HepG2 (cell line): ENCODE results near the gene FAM76A. TPM values are rescaled to one million over a fixed set of nuclear protein-coding genes. Genes with fewer than 3 reads are reported as not detected.

Source experiments
- ATAC-seq: fragments of 200-7000 bp; cut with Tn5 transposase; 3 replicates; pipeline ENCODE4 v1.9.1; 2020; ENCODE audit warnings: mild to moderate bottlenecking, moderate library complexity
- BruUV-seq: library from RNA; stranded (reverse); fragments of 400-500 nt; replicated peaks from 2 replicates; lab custom pipeline; 2021; lab: Mats Ljungman, UMichigan
- CTCF ChIA-PET: fragments of 300-600 bp; formaldehyde crosslinking; extraction: SDS; loops from one replicate; lab custom pipeline; 2021; ENCODE audit warnings: low total read pairs, inconsistent platforms, low intra/inter-chr PET ratio; lab: Yijun Ruan, JAX
- POLR2A ChIA-PET: fragments of 350-600 bp; sonication (Branson Sonifier 250); formaldehyde crosslinking; loops from one replicate; lab custom pipeline; 2020; ENCODE audit warnings: antibody characterized with exemption, inconsistent platforms; lab: Yijun Ruan, JAX
- DNase-seq: peaks from one replicate; pipeline ENCODE4 v3.0.0-alpha.2; 2015; ENCODE audit warnings: low spot score
- FAIRE-seq: peaks from 3 replicates; lab custom pipeline; 2011; peaks lifted over from hg19 to GRCh38; lab: Jason Lieb, UNC
- H2AFZ ChIP-seq: one replicate; pipeline ENCODE4 v1.6.1; 2011; ENCODE audit warnings: low read length, inconsistent platforms
- H3K27ac ChIP-seq: fragments of 300-600 bp; 3 replicates; pipeline ENCODE4 v1.8.0; 2011; ENCODE audit warnings: mixed run types, mild to moderate bottlenecking, mixed read lengths, low read length, inconsistent platforms; ENCODE audit not compliant: insufficient read depth; ENCODE audit errors: extremely low read length
- H3K27me3 ChIP-seq, 2 experiments: fragments of 200-600 bp in 1 of 2; 2 replicates in 1 of 2; 3 replicates in 1 of 2; pipeline versions ENCODE4 v1.6.0 to v1.8.0; 2011; ENCODE audit warnings: low read length in 2 of 2, mild to moderate bottlenecking in 2 of 2, moderate library complexity in 2 of 2, inconsistent platforms in 1 of 2; ENCODE audit not compliant: insufficient read depth in 2 of 2, control insufficient read depth in 1 of 2
- H3K36me3 ChIP-seq, 2 experiments: fragments of 200-600 bp in 1 of 2; replicated peaks in 1 of 2; 2 replicates in 1 of 2; 3 replicates in 1 of 2; pipeline versions ENCODE4 v1.5.1 to v1.8.0; 2011; ENCODE audit warnings: low read length in 2 of 2, inconsistent platforms in 1 of 2; ENCODE audit not compliant: insufficient read depth in 2 of 2, control insufficient read depth in 1 of 2
- H3K4me1 ChIP-seq: 2 replicates; pipeline ENCODE4 v1.5.1; 2012; ENCODE audit warnings: low read length, inconsistent platforms; ENCODE audit not compliant: insufficient read depth
- H3K4me2 ChIP-seq: 2 replicates; pipeline ENCODE4 v1.6.0; 2011; ENCODE audit warnings: low read depth, low read length, inconsistent platforms
- H3K4me3 ChIP-seq, 3 experiments: fragments of 200-600 bp in 1 of 3; sonication (generic), shearing (Covaris generic) in 1 of 3; replicated peaks in 1 of 3; 2 replicates each; pipeline ENCODE4 v1.5.1; 2011 to 2016; ENCODE audit warnings: low read length in 3 of 3, inconsistent platforms in 2 of 3, low read depth in 2 of 3, mild to moderate bottlenecking in 2 of 3, control low read depth in 1 of 3, mixed read lengths in 1 of 3; ENCODE audit not compliant: insufficient read depth in 1 of 3
- H3K79me2 ChIP-seq: one replicate; pipeline ENCODE4 v1.6.1; 2011; ENCODE audit warnings: low read length, inconsistent platforms; ENCODE audit not compliant: insufficient read depth
- H3K9ac ChIP-seq: 2 replicates; pipeline ENCODE4 v1.6.0; 2011; ENCODE audit warnings: mild to moderate bottlenecking, low read depth, low read length, inconsistent platforms; ENCODE audit not compliant: insufficient read depth
- H3K9me3 ChIP-seq: 2 replicates; pipeline ENCODE4 v1.5.1; 2012; ENCODE audit warnings: mild to moderate bottlenecking, low read length
- H4K20me1 ChIP-seq: 2 replicates; pipeline ENCODE4 v1.6.0; 2011; ENCODE audit warnings: inconsistent platforms, mild to moderate bottlenecking, low read length, moderate library complexity; ENCODE audit not compliant: insufficient read depth
- GATA4 ChIP-seq: sonication (generic); IDR thresholded peaks from 2 replicates; pipeline ENCODE4 v1.6.1; 2016; ENCODE audit warnings: antibody characterized with exemption, low read depth, borderline replicate concordance
- JUN ChIP-seq: sonication (generic); formaldehyde crosslinking; IDR thresholded peaks from 2 replicates; pipeline ENCODE4 v1.4.0; 2020; ENCODE audit warnings: mild to moderate bottlenecking, missing genetic modification reagents
- MTA1 ChIP-seq: sonication (generic); formaldehyde crosslinking; IDR thresholded peaks from 2 replicates; pipeline ENCODE4 v1.4.0; 2020; ENCODE audit warnings: missing genetic modification reagents, mild to moderate bottlenecking, borderline replicate concordance
- NFE2L2 ChIP-seq: fragments of 150-350 bp; IDR thresholded peaks from 2 replicates; pipeline ENCODE4 v1.6.1; 2014; ENCODE audit warnings: low read length
- SIX1 ChIP-seq: sonication (generic); formaldehyde crosslinking; IDR thresholded peaks from 2 replicates; pipeline ENCODE4 v1.4.0; 2020; ENCODE audit warnings: missing genetic modification reagents, borderline replicate concordance
- ZFP1 ChIP-seq: IDR thresholded peaks from 2 replicates; pipeline ENCODE4 v1.6.1; 2016
- ZNF616 ChIP-seq: sonication (generic); formaldehyde crosslinking; IDR thresholded peaks from 2 replicates; pipeline ENCODE4 v1.5.0; 2020; ENCODE audit warnings: low read depth, mild to moderate bottlenecking, missing genetic modification reagents
- ZNF629 ChIP-seq: sonication (generic); formaldehyde crosslinking; conservative IDR thresholded peaks from 2 replicates; pipeline ENCODE4 v1.5.0; 2020; ENCODE audit warnings: missing genetic modification reagents
- ZNF776 ChIP-seq: sonication (generic); formaldehyde crosslinking; IDR thresholded peaks from 2 replicates; pipeline ENCODE4 v1.4.0; 2020; ENCODE audit warnings: mild to moderate bottlenecking, missing genetic modification reagents
- ZNF841 ChIP-seq: sonication (generic); formaldehyde crosslinking; IDR thresholded peaks from 2 replicates; pipeline ENCODE4 v1.8.1; 2023; ENCODE audit warnings: missing genetic modification reagents, borderline replicate concordance
- ZNF883 ChIP-seq: sonication (generic); formaldehyde crosslinking; IDR thresholded peaks from 2 replicates; pipeline ENCODE4 v1.5.1; 2020; ENCODE audit warnings: mild to moderate bottlenecking, missing genetic modification reagents; ENCODE audit errors: not compliant biosample characterization
- ZNF891 ChIP-seq: sonication (generic); formaldehyde crosslinking; IDR thresholded peaks from 2 replicates; pipeline ENCODE4 v1.5.0; 2020; ENCODE audit warnings: mild to moderate bottlenecking, missing genetic modification reagents
- WGBS: methylation state at CpG from one replicate; pipeline ENCODE4 v1.1.6; 2017; ENCODE audit warnings: low lambda C conversion rate; 5-methylcytosine and 5-hydroxymethylcytosine counted together
- in situ Hi-C: cut with HindIII; loops from 2 replicates; pipeline ENCODE4 v1.10.0; 2017; ENCODE audit warnings: low pct_unique_long_range_greater_than_20kb; ENCODE audit not compliant: extremely low pct_ligation_motif_present
- intact Hi-C: fragments of 100-400 bp; cut with micrococcal nuclease; formaldehyde crosslinking; loops from one replicate; pipeline ENCODE4 v1.10.0; 2022; ENCODE audit not compliant: unreplicated experiment
- polyA plus RNA-seq, 8 experiments: library from polyadenylated mRNA; depleted of rRNA in 3 of 8; stranded (reverse) in 7 of 8; unstranded in 1 of 8; fragments of >200 nt; fragmentation: Illumina TruSeq in 4 of 8; extraction: Trizol in 4 of 8; gene quantifications; 2 replicates each; pipeline versions ENCODE4 v1.2.1 to v1.2.3, GENCODE V29; 2011 to 2016; ENCODE audit warnings: low read depth in 4 of 8, missing spikeins in 1 of 8, mixed read lengths in 1 of 8; ENCODE audit not compliant: insufficient read depth in 1 of 8
- total RNA-seq, 5 experiments: library from RNA; depleted of rRNA; stranded (reverse); fragments of >200 nt; fragmentation: Illumina TruSeq; extraction: Trizol; gene quantifications; 2 replicates each; pipeline ENCODE4 v1.2.3, GENCODE V29; 2016; ENCODE audit warnings: low read depth in 1 of 5
- TF ChIP-seq, protein P1 (sequence below): IDR thresholded peaks from 2 replicates; pipeline ENCODE4 v1.6.1; 2016; ENCODE audit warnings: control low read depth

FAM76A gene
- total and polyA plus RNA-seq, 2 of the 13 experiments (the other 11 are each of a cell fraction or from before 2014, with no cell fraction given): 4.2 to 15.7 TPM

DNA sequence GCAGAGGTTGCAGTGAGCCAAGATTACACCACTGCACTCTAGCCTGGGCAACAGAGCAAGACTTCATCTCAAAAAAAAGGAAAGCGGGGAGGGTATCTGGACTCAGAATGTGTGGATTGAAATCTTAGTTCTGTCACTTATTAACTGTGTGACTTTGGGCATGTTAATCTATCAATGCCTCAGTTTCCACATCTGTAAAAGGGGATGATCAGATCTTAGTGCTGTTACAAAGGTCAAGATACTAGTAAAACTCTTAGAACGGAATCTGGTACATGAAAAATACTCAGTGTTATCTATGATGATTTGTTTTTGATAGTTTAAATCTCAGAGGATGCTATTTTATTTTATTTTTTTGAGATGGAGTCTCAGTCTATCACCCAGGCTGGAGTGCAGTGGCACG, 10.5 kb downstream of the FAM76A start:
- ATAC-seq (no peak), FAIRE-seq (no peak), DNase-seq (no peak)
- in situ Hi-C loops: no loop called here
- Histone ChIP-seq H3K27ac (no peak overlapping the region), H3K36me3 (peaks cover 2 to 16% of the 10 kb centered on the region in 2 experiments; a peak in 3 of 5 replicates), H3K4me3 (no peak overlapping the region), H3K4me2 (no peak overlapping the region), H2AFZ (no peak overlapping the region), H3K79me2 (no peaks in the 10 kb centered on the region), H4K20me1 (no peaks in the 10 kb centered on the region), H3K9ac (no peak overlapping the region), H3K9me3 (no peaks in the 10 kb centered on the region), H3K27me3 (no peaks in the 10 kb centered on the region), H3K4me1 (no peaks in the 10 kb centered on the region)
- 97% methylated on average over 3 of the region's 3 CpGs for WGBS
- BruUV-seq: no TSS peak
- intact Hi-C loops: no loop called here
- ChIA-PET POLR2A (no interaction called here), CTCF (no interaction called here)
- TF ChIP-seq SIX1 (CRISPR knock-in tag) (no peak), ZNF629 (CRISPR knock-in tag) (0 out of 2 replicates have a peak, but pooled peaks have one; percentile 28)

- peaks cover 5 to 17% of the 10 kb centered on the region in 2 experiments; a peak in 4 of 5 replicates for H3K36me3 ChIP-seq
- H3K4me2 ChIP-seq: no peak overlapping the region
- no peaks in the 10 kb centered on the region for H3K9me3 ChIP-seq
- H3K27me3 ChIP-seq: no peaks in the 10 kb centered on the region
- ChIA-PET POLR2A (no interaction called here), CTCF (no interaction called here)
- H2AFZ ChIP-seq: no peak overlapping the region
- WGBS: 91% methylated on average over 6 of the region's 6 CpGs
- no peak for ATAC-seq
- DNase-seq: no peak
- intact Hi-C loops (no loop called here), in situ Hi-C loops (no loop called here)
- H3K27ac ChIP-seq: no peak overlapping the region
- H3K4me3 ChIP-seq: no peak overlapping the region
- no peaks in the 10 kb centered on the region for H4K20me1 ChIP-seq
- FAIRE-seq: no peak
- H3K79me2 ChIP-seq: no peaks in the 10 kb centered on the region
- no TSS peak for BruUV-seq
- no peak overlapping the region for H3K9ac ChIP-seq
- no peak for TF ChIP-seq ZNF776
- TF ChIP-seq NFE2L2: no peak
- TF ChIP-seq ZFP1 (CRISPR knock-in tag): no peak
- no peak for TF ChIP-seq MTA1 (CRISPR knock-in tag)
- TF ChIP-seq ZNF616 (CRISPR knock-in tag): no peak
- no peak for TF ChIP-seq ZNF891 (CRISPR knock-in tag)
- TF ChIP-seq, protein P1, sequence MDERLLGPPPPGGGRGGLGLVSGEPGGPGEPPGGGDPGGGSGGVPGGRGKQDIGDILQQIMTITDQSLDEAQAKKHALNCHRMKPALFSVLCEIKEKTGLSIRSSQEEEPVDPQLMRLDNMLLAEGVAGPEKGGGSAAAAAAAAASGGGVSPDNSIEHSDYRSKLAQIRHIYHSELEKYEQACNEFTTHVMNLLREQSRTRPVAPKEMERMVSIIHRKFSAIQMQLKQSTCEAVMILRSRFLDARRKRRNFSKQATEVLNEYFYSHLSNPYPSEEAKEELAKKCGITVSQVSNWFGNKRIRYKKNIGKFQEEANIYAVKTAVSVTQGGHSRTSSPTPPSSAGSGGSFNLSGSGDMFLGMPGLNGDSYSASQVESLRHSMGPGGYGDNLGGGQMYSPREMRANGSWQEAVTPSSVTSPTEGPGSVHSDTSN: no peak
- TF ChIP-seq JUN: no peak
- TF ChIP-seq GATA4: no peak
- no peak for TF ChIP-seq ZNF841 (CRISPR knock-in tag)
- TF ChIP-seq ZNF883 (CRISPR knock-in tag): no peak
- H3K4me1 ChIP-seq: no peaks in the 10 kb centered on the region
Measured at GRCh38 chr1:27741121-27741520, 15.4 kb downstream of the FAM76A start.
